Nephron progenitor cell (in vitro differentiated cells): ENCODE measurements around the gene NEURL1.
A peak's percentile ranks its signal among the peaks of the same experiment; 100 is the strongest.

Experiments
- DNase-seq: peaks from one replicate; pipeline ENCODE4 v3.0.0; 2021
- H3K27ac Mint-ChIP-seq: 2 replicates; pipeline ENCODE4 v1.8.0; 2021; ENCODE audit warnings: mild to moderate bottlenecking, moderate library complexity, mixed read lengths
- H3K27me3 Mint-ChIP-seq: 2 replicates; pipeline ENCODE4 v1.8.0; 2021; ENCODE audit warnings: mild to moderate bottlenecking, low read depth, mixed read lengths; ENCODE audit not compliant: poor library complexity
- H3K36me3 Mint-ChIP-seq: 2 replicates; pipeline ENCODE4 v1.8.0; 2021; ENCODE audit warnings: low read depth, mixed read lengths
- H3K4me1 Mint-ChIP-seq: 2 replicates; pipeline ENCODE4 v1.8.0; 2021; ENCODE audit warnings: mixed read lengths
- H3K4me3 Mint-ChIP-seq: 2 replicates; pipeline ENCODE4 v1.8.0; 2021; ENCODE audit warnings: mild to moderate bottlenecking, moderate library complexity, mixed read lengths
- H3K9me3 Mint-ChIP-seq: 2 replicates; pipeline ENCODE4 v1.8.0; 2021; ENCODE audit warnings: mild to moderate bottlenecking, moderate library complexity, mixed read lengths
- CTCF ChIP-seq: fragments of 200-600 bp; sonication (generic); IDR thresholded peaks from 2 replicates; pipeline ENCODE4 v1.5.0; 2021; ENCODE audit warnings: antibody characterized with exemption

The NEURL1 gene

GRCh38 chr10:103614306-103615158 lies 121.0 kb downstream of the NEURL1 start:
- Mint-ChIP-seq H3K36me3 (peaks cover 44% of the 10 kb centered on the region), H3K4me3 (no peak overlapping the region), H3K9me3 (no peaks in the 10 kb centered on the region), H3K27me3 (peaks cover 6% of the 10 kb centered on the region), H3K27ac (peak overlapping the region; percentile 35), H3K4me1 (peaks cover 25% of the 10 kb centered on the region)
- TF ChIP-seq CTCF = no peak
- no peak for DNase-seq

GRCh38 chr10:103616705-103617601 lies 123.4 kb downstream of the NEURL1 start:
- TF ChIP-seq CTCF = no peak
- no peaks in the 10 kb centered on the region for H3K9me3 Mint-ChIP-seq
- peaks cover 32% of the 10 kb centered on the region for H3K36me3 Mint-ChIP-seq
- DNase-seq = no peak
- H3K27ac Mint-ChIP-seq = peak overlapping the region; percentile 64
- peaks cover 25% of the 10 kb centered on the region for H3K4me1 Mint-ChIP-seq
- H3K27me3 Mint-ChIP-seq = peaks cover 2% of the 10 kb centered on the region
- no peak overlapping the region for H3K4me3 Mint-ChIP-seq

GRCh38 chr10:103617602-103618385 lies 124.3 kb downstream of the NEURL1 start:
- H3K27me3 Mint-ChIP-seq = peaks cover 2% of the 10 kb centered on the region
- no peaks in the 10 kb centered on the region for H3K9me3 Mint-ChIP-seq
- H3K4me1 Mint-ChIP-seq = peaks cover 25% of the 10 kb centered on the region
- TF ChIP-seq CTCF = no peak
- no peak overlapping the region for H3K4me3 Mint-ChIP-seq
- H3K36me3 Mint-ChIP-seq = peaks cover 26% of the 10 kb centered on the region
- DNase-seq = no peak
- peak overlapping the region; percentile 44 for H3K27ac Mint-ChIP-seq

- H3K4me1 Mint-ChIP-seq = peaks cover 25% of the 10 kb centered on the region
- H3K36me3 Mint-ChIP-seq = peaks cover 18% of the 10 kb centered on the region
- no peaks in the 10 kb centered on the region for H3K27me3 Mint-ChIP-seq
- no peaks in the 10 kb centered on the region for H3K9me3 Mint-ChIP-seq
- no peak for DNase-seq
- no peak overlapping the region for H3K4me3 Mint-ChIP-seq
- TF ChIP-seq CTCF = no peak
- H3K27ac Mint-ChIP-seq = no peak overlapping the region
These were observed 125.3 kb downstream of the NEURL1 start for GRCh38 chr10:103618575-103619423.
